COLO829 (cell line): ENCODE data around the gene NFIL3.

Experiments used
- DNase-seq: peaks from one replicate; pipeline ENCODE4 v3.0.0; 2012; ENCODE audit warnings: low spot score

Gene NFIL3

GRCh38 chr9:91359734-91360470 is 63.7 kb downstream of the NFIL3 start:
- DNase-seq: no peak

- no peak for DNase-seq
Measured at GRCh38 chr9:91359083-91359482, 64.5 kb downstream of the NFIL3 start.
